GM21619 (cell line): ENCODE data around the gene TRIM59.

Source experiments
- ATAC-seq: cut with Tn5 transposase; IDR thresholded peaks from one replicate; pipeline ENCODE4 v1.9.1; 2021; ENCODE audit not compliant: unreplicated experiment

TRIM59 gene

GRCh38 chr3:160449636-160450598 is at the start of gene TRIM59:
TSS of gene TRIM59 (minus strand) at chr3:160449786. CDS start at chr3:160439183, 10,603 bp downstream.
- peak; percentile 94 for ATAC-seq

GRCh38 chr3:160498202-160498601 is 48.6 kb upstream of the TRIM59 start:
- no peak for ATAC-seq

GRCh38 chr3:160490166-160490565 is 40.6 kb upstream of the TRIM59 start:
- no peak for ATAC-seq

GRCh38 chr3:160486459-160486869 is 36.9 kb upstream of the TRIM59 start:
- ATAC-seq = no peak

GRCh38 chr3:160482796-160483195 is 33.2 kb upstream of the TRIM59 start:
- no peak for ATAC-seq

GRCh38 chr3:160481856-160482255 is 32.3 kb upstream of the TRIM59 start:
- no peak for ATAC-seq

GRCh38 chr3:160480931-160481330 is 31.3 kb upstream of the TRIM59 start:
- ATAC-seq = no peak

GRCh38 chr3:160479376-160479775 is 29.8 kb upstream of the TRIM59 start:
- ATAC-seq = no peak

- ATAC-seq = no peak
Observed at GRCh38 chr3:160478338-160478737, 28.8 kb upstream of the TRIM59 start.

GRCh38 chr3:160477750-160478149 is 28.2 kb upstream of the TRIM59 start:
- ATAC-seq = no peak

GRCh38 chr3:160475884-160476283 is 26.3 kb upstream of the TRIM59 start:
- ATAC-seq = no peak

- ATAC-seq = no peak
Observed at GRCh38 chr3:160475153-160475552, 25.6 kb upstream of the TRIM59 start.

- no peak for ATAC-seq
Observed at GRCh38 chr3:160474416-160474838, 24.8 kb upstream of the TRIM59 start.

- no peak for ATAC-seq
Observed at GRCh38 chr3:160473978-160474377, 24.4 kb upstream of the TRIM59 start.

GRCh38 chr3:160473221-160473620 is 23.6 kb upstream of the TRIM59 start:
- no peak for ATAC-seq

GRCh38 chr3:160472344-160472743 is 22.8 kb upstream of the TRIM59 start:
- peak; percentile 96 for ATAC-seq

GRCh38 chr3:160471892-160472291 is 22.3 kb upstream of the TRIM59 start:
- no peak for ATAC-seq

GRCh38 chr3:160470181-160470580 is 20.6 kb upstream of the TRIM59 start:
- no peak for ATAC-seq

- ATAC-seq = no peak
Observed at GRCh38 chr3:160464971-160465370, 15.4 kb upstream of the TRIM59 start.

GRCh38 chr3:160464321-160464720 is 14.7 kb upstream of the TRIM59 start:
- ATAC-seq = no peak

- ATAC-seq = no peak
Observed at GRCh38 chr3:160460033-160460432, 10.4 kb upstream of the TRIM59 start.

GRCh38 chr3:160459450-160459970 is 9.9 kb upstream of the TRIM59 start:
- no peak for ATAC-seq
